SK-N-SH (cell line): ENCODE results near the gene PAAF1. TPM values are rescaled to one million over a fixed set of nuclear protein-coding genes. Genes with fewer than 3 reads are reported as not detected.

Experiments
- CTCF ChIA-PET: fragments of 300-600, 350-600 bp; formaldehyde crosslinking; extraction: SDS; loops from one replicate; lab custom pipeline; 2021; lab: Yijun Ruan, JAX
- POLR2A ChIA-PET: fragments of 350-600 bp; sonication (Branson Sonifier 250); formaldehyde crosslinking; extraction: SDS; loops from one replicate; lab custom pipeline; 2020; ENCODE audit warnings: antibody characterized with exemption, inconsistent platforms; lab: Yijun Ruan, JAX
- DNase-seq: peaks from one replicate; pipeline ENCODE4 v3.0.0; 2012
- H2AFZ ChIP-seq: fragments of 200-600 bp; sonication (generic); 2 replicates; pipeline ENCODE4 v1.8.1; 2016; ENCODE audit warnings: antibody characterized with exemption, mild to moderate bottlenecking, low read depth
- H3F3A ChIP-seq: fragments of 200-600 bp; sonication (generic); replicated peaks from 2 replicates; pipeline ENCODE3; 2016; ENCODE audit warnings: antibody characterized with exemption, mild to moderate bottlenecking; ENCODE audit not compliant: insufficient read depth
- H3K27ac ChIP-seq, 2 experiments: fragments of 200-500 bp in 1 of 2; fragments of 200-600 bp in 1 of 2; sonication (Bioruptor generic) in 1 of 2; sonication (generic), shearing (Covaris generic) in 1 of 2; 2 replicates each; pipeline versions ENCODE4 v1.5.1 to v1.6.1; 2014 to 2016; ENCODE audit warnings: low read depth in 2 of 2, inconsistent platforms in 1 of 2, low read length in 1 of 2, mild to moderate bottlenecking in 1 of 2, mixed read lengths in 1 of 2
- H3K27me3 ChIP-seq: fragments of 200-600 bp; sonication (generic), shearing (Covaris generic); 2 replicates; pipeline ENCODE4 v1.6.1; 2016; ENCODE audit warnings: mixed run types; ENCODE audit not compliant: insufficient read depth
- H3K36me3 ChIP-seq, 2 experiments: fragments of 200-500 bp in 1 of 2; fragments of 200-600 bp in 1 of 2; sonication (Bioruptor generic) in 1 of 2; sonication (generic) in 1 of 2; replicated peaks in 1 of 2; 2 replicates each; pipeline versions ENCODE3 to v1.5.1; 2014 to 2016; ENCODE audit warnings: low read length in 1 of 2, mild to moderate bottlenecking in 1 of 2; ENCODE audit not compliant: insufficient read depth in 2 of 2, control insufficient read depth in 1 of 2
- H3K4me1 ChIP-seq, 2 experiments: fragments of 200-500 bp in 1 of 2; fragments of 200-600 bp in 1 of 2; sonication (Bioruptor generic) in 1 of 2; sonication (generic), shearing (Covaris generic) in 1 of 2; 2 replicates each; pipeline versions ENCODE4 v1.5.1 to v1.6.1; 2014 to 2016; ENCODE audit warnings: low read depth in 1 of 2, low read length in 1 of 2, mixed run types in 1 of 2; ENCODE audit not compliant: insufficient read depth in 2 of 2, control insufficient read depth in 1 of 2
- H3K4me2 ChIP-seq: fragments of 200-600 bp; sonication (generic), shearing (Covaris generic); 2 replicates; pipeline ENCODE4 v1.6.1; 2017; ENCODE audit warnings: mixed run types
- H3K4me3 ChIP-seq, 2 experiments: fragments of 200-500 bp in 1 of 2; fragments of 200-600 bp in 1 of 2; sonication (Bioruptor generic) in 1 of 2; sonication (generic), shearing (Covaris generic) in 1 of 2; 2 replicates each; pipeline versions ENCODE4 v1.5.1 to v1.8.1; 2014 to 2016; ENCODE audit warnings: low read depth in 2 of 2, inconsistent platforms in 1 of 2, low read length in 1 of 2, mild to moderate bottlenecking in 1 of 2, mixed read lengths in 1 of 2, moderate library complexity in 1 of 2
- H3K79me2 ChIP-seq: fragments of 200-600 bp; sonication (generic); 2 replicates; pipeline ENCODE4 v1.8.1; 2017; ENCODE audit warnings: mild to moderate bottlenecking; ENCODE audit not compliant: insufficient read depth
- H3K9ac ChIP-seq: fragments of 200-600 bp; sonication (generic); 2 replicates; pipeline ENCODE4 v1.6.1; 2017; ENCODE audit warnings: mixed run types
- H3K9me2 ChIP-seq: fragments of 200-600 bp; sonication (generic); 2 replicates; pipeline ENCODE4 v1.6.1; 2017; ENCODE audit warnings: mixed run types
- H3K9me3 ChIP-seq: fragments of 200-600 bp; sonication (generic); 2 replicates; pipeline ENCODE4 v1.6.1; 2017; ENCODE audit warnings: mixed run types, mild to moderate bottlenecking, moderate library complexity
- H4K20me1 ChIP-seq: fragments of 200-600 bp; sonication (generic); 2 replicates; pipeline ENCODE4 v1.6.1; 2017; ENCODE audit warnings: mild to moderate bottlenecking, mixed run types; ENCODE audit not compliant: insufficient read depth
- CHD2 ChIP-seq: fragments of 150-350 bp; IDR thresholded peaks from 2 replicates; pipeline ENCODE4 v1.6.1; 2018; ENCODE audit warnings: low read length; ENCODE audit not compliant: partially characterized antibody
- ELF1 ChIP-seq: IDR thresholded peaks from 2 replicates; pipeline ENCODE4 v1.4.0; 2012
- FOXJ3 ChIP-seq: sonication (generic); formaldehyde crosslinking; IDR thresholded peaks from 2 replicates; pipeline ENCODE4 v1.5.1; 2020; ENCODE audit warnings: mild to moderate bottlenecking, missing genetic modification reagents
- FOXM1 ChIP-seq: IDR thresholded peaks from 2 replicates; pipeline ENCODE4 v1.4.0; 2012; ENCODE audit warnings: low read depth, mild to moderate bottlenecking
- GABPA ChIP-seq: IDR thresholded peaks from 2 replicates; pipeline ENCODE4 v1.4.0; 2012; ENCODE audit warnings: low read depth, mild to moderate bottlenecking
- GATA2 ChIP-seq: sonication (generic); formaldehyde crosslinking; IDR thresholded peaks from 2 replicates; pipeline ENCODE4 v1.5.0; 2020; ENCODE audit warnings: mild to moderate bottlenecking, missing genetic modification reagents
- MEF2A ChIP-seq: IDR thresholded peaks from 2 replicates; pipeline ENCODE4 v1.4.0; 2012; ENCODE audit warnings: low read depth, borderline replicate concordance
- MXI1 ChIP-seq: IDR thresholded peaks from 2 replicates; pipeline ENCODE4 v1.6.1; 2012; ENCODE audit warnings: mild to moderate bottlenecking, low read depth, low read length, improper control_type of control experiment
- NFIC ChIP-seq: IDR thresholded peaks from 2 replicates; pipeline ENCODE4 v1.4.0; 2012; ENCODE audit warnings: borderline replicate concordance
- NRF1 ChIP-seq: IDR thresholded peaks from 2 replicates; pipeline ENCODE4 v1.6.1; 2012; ENCODE audit warnings: low read depth, mild to moderate bottlenecking, low read length
- PBX3 ChIP-seq: IDR thresholded peaks from 2 replicates; pipeline ENCODE4; 2012
- POLR2AphosphoS5 ChIP-seq: IDR thresholded peaks from 2 replicates; pipeline ENCODE4 v1.6.1; 2012; ENCODE audit warnings: low read depth, low read length
- RCOR1 ChIP-seq: fragments of 150-350 bp; IDR thresholded peaks from 2 replicates; pipeline ENCODE4 v1.6.1; 2017; ENCODE audit warnings: antibody characterized with exemption, low read length
- REST ChIP-seq: IDR thresholded peaks from 2 replicates; pipeline ENCODE4 v1.6.1; 2012; ENCODE audit warnings: mild to moderate bottlenecking, low read depth, low read length, moderate library complexity
- RXRA ChIP-seq: IDR thresholded peaks from 2 replicates; pipeline ENCODE4 v1.4.0; 2012; ENCODE audit warnings: low read depth, mild to moderate bottlenecking, borderline replicate concordance
- SIN3A ChIP-seq: IDR thresholded peaks from 2 replicates; pipeline ENCODE4 v1.6.1; 2012; ENCODE audit warnings: low read depth, mild to moderate bottlenecking, low read length, moderate library complexity, borderline replicate concordance
- TAF1 ChIP-seq: IDR thresholded peaks from 2 replicates; pipeline ENCODE4 v1.6.1; 2012; ENCODE audit warnings: low read depth, mild to moderate bottlenecking, low read length, moderate library complexity, borderline replicate concordance
- TEAD4 ChIP-seq: IDR thresholded peaks from 2 replicates; pipeline ENCODE4 v1.4.0; 2012; ENCODE audit warnings: mild to moderate bottlenecking, borderline replicate concordance; ENCODE audit not compliant: insufficient read depth
- USF1 ChIP-seq: IDR thresholded peaks from 2 replicates; pipeline ENCODE4 v1.4.0; 2012; ENCODE audit warnings: low read depth, borderline replicate concordance
- YY1 ChIP-seq: IDR thresholded peaks from 2 replicates; pipeline ENCODE4 v1.4.0; 2012; ENCODE audit warnings: low read depth, mild to moderate bottlenecking
- WGBS: methylation state at CpG from one replicate; pipeline ENCODE4 v1.1.6; 2017; ENCODE audit warnings: low lambda C conversion rate; 5-methylcytosine and 5-hydroxymethylcytosine counted together
- polyA plus RNA-seq, 3 experiments: library from polyadenylated mRNA; depleted of rRNA; stranded (reverse); fragments of >200 nt; gene quantifications; 2 replicates each; pipeline ENCODE4 v1.2.3, GENCODE V29; 2012
- TF ChIP-seq, protein P1 (sequence below): IDR thresholded peaks from 2 replicates; pipeline ENCODE4 v1.4.0; 2012; ENCODE audit warnings: low read depth, borderline replicate concordance
- TF ChIP-seq, protein P2 (sequence below): IDR thresholded peaks from 2 replicates; pipeline ENCODE4 v1.4.0; 2012; ENCODE audit warnings: low read depth

Gene PAAF1
- polyA plus RNA-seq, 1 of the 3 experiments (the other 2 are of a cell fraction): 23.2 TPM

- H3K9me2 ChIP-seq: no peaks in the 10 kb centered on the region
- CTCF ChIA-PET: no interaction called here
- H2AFZ ChIP-seq: peak overlapping the region; percentile 65; the same call in 1 of the 2 replicates
- peak overlapping the region; percentile 79 to 94 for H3K27ac ChIP-seq
- H3K36me3 ChIP-seq: peaks cover 20 to 48% of the 10 kb centered on the region in 2 experiments
- no peaks in the 10 kb centered on the region for H4K20me1 ChIP-seq
- TF ChIP-seq POLR2AphosphoS5 (no peak), NFIC (no peak), USF1 (no peak), FOXM1 (no peak), ELF1 (no peak), CHD2 (no peak), GATA2 (no peak), MXI1 (no peak), FOXJ3 (CRISPR knock-in tag) (no peak), GABPA (no peak), RXRA (no peak), NRF1 (no peak), SIN3A (no peak), TAF1 (no peak)
- TF ChIP-seq, protein P1, sequence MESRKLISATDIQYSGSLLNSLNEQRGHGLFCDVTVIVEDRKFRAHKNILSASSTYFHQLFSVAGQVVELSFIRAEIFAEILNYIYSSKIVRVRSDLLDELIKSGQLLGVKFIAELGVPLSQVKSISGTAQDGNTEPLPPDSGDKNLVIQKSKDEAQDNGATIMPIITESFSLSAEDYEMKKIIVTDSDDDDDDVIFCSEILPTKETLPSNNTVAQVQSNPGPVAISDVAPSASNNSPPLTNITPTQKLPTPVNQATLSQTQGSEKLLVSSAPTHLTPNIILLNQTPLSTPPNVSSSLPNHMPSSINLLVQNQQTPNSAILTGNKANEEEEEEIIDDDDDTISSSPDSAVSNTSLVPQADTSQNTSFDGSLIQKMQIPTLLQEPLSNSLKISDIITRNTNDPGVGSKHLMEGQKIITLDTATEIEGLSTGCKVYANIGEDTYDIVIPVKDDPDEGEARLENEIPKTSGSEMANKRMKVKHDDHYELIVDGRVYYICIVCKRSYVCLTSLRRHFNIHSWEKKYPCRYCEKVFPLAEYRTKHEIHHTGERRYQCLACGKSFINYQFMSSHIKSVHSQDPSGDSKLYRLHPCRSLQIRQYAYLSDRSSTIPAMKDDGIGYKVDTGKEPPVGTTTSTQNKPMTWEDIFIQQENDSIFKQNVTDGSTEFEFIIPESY: no peak
- TF ChIP-seq, protein P2, sequence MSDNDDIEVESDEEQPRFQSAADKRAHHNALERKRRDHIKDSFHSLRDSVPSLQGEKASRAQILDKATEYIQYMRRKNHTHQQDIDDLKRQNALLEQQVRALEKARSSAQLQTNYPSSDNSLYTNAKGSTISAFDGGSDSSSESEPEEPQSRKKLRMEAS: no peak
- TF ChIP-seq, all 33 proteins: peak for 0
- Histone ChIP-seq H3K27me3 (no peaks in the 10 kb centered on the region), H3K9me3 (no peaks in the 10 kb centered on the region), H3K4me2 (peak overlapping the region; percentile 87), H3K4me1 (peaks cover 0 to 4% of the 10 kb centered on the region in 2 experiments; a peak in 3 of 4 replicates), H3K4me3 (peak overlapping the region; percentile 72 to 88), H3K9ac (peak overlapping the region; percentile 81), H3F3A (peaks cover 11% of the 10 kb centered on the region), H3K79me2 (peaks cover 56% of the 10 kb centered on the region)
- DNase-seq: no peak
- POLR2A ChIA-PET: interaction anchor here (0.8 kb wide), 1 partner anchor 88 kb away, joined by 5 read pairs; the partner anchor contains the start of gene MRPL48
- WGBS: 16% methylated on average over 8 of the region's 8 CpGs
These were observed 959 bp upstream of the PAAF1 start for GRCh38 chr11:73875840-73876239.

DNA sequence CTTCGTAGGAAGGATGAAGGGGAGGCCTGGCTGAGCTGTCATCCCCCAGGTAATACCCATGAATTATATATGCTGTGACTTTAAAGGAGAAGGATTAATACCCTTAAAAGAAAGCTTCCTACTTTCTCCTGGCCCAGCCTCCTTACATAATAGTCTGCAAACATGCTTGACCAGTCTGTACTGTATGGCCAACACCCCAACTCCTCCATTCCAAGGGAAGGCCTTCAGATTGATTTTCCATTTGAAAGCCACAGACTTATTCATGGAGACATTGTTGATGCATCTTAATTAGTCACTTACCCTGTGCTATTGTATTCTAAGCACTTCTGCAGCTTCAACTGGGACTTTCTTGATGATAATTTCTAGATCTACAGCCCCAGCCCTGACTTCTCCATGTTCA lies 2.0 kb downstream of the PAAF1 start:
- Histone ChIP-seq H2AFZ (no peak overlapping the region), H3K4me2 (no peak overlapping the region), H3K9me2 (no peaks in the 10 kb centered on the region), H3K9ac (no peak overlapping the region), H3K9me3 (no peaks in the 10 kb centered on the region), H3F3A (peaks cover 6% of the 10 kb centered on the region), H4K20me1 (no peaks in the 10 kb centered on the region), H3K36me3 (peaks cover 9 to 24% of the 10 kb centered on the region in 2 experiments), H3K79me2 (peaks cover 45% of the 10 kb centered on the region), H3K4me1 (peaks cover 0 to 4% of the 10 kb centered on the region in 2 experiments; a peak in 3 of 4 replicates), H3K4me3 (no peak overlapping the region), H3K27me3 (no peaks in the 10 kb centered on the region), H3K27ac (no peak overlapping the region)
- ChIA-PET POLR2A (interaction anchor here (0.7 kb wide), 1 partner anchor 118 kb away, joined by 3 read pairs; the partner anchor contains the start of gene RAB6A), CTCF (interaction anchor here (1.4 kb wide), 1 partner anchor 9 kb away, joined by 6 read pairs; no protein-coding TSS in a partner anchor)
- TF ChIP-seq YY1 (no peak), TEAD4 (no peak), PBX3 (no peak), MEF2A (no peak), REST (no peak), RCOR1 (no peak), NFIC (no peak)
- WGBS: 100% methylated on average over 1 of the region's 1 CpG
- no peak for DNase-seq
